Neural progenitor cell (in vitro differentiated cells): ENCODE results near the gene USP48. TPM values are rescaled to one million over a fixed set of nuclear protein-coding genes. Genes with fewer than 3 reads are reported as not detected.

Experiments
- DNase-seq: peaks from one replicate; pipeline ENCODE4 v3.0.0-alpha.2; 2016; ENCODE audit warnings: low spot score
- H2AFZ ChIP-seq: fragments of 200-600 bp; sonication (generic); replicated peaks from 2 replicates; pipeline ENCODE4 v1.6.1; 2016; ENCODE audit warnings: antibody characterized with exemption
- H3F3A ChIP-seq: fragments of 200-600 bp; sonication (generic); 2 replicates; pipeline ENCODE4 v1.6.1; 2016; ENCODE audit warnings: antibody characterized with exemption, low read depth
- H3K27ac ChIP-seq: fragments of 200-600 bp; sonication (generic); 2 replicates; pipeline ENCODE4 v1.5.1; 2016; ENCODE audit warnings: mild to moderate bottlenecking
- H3K27me3 ChIP-seq: fragments of 200-600 bp; sonication (generic); 2 replicates; pipeline ENCODE4 v1.6.1; 2016; ENCODE audit warnings: mild to moderate bottlenecking, moderate library complexity
- H3K36me3 ChIP-seq: fragments of 200-600 bp; sonication (generic); 2 replicates; pipeline ENCODE4 v1.5.1; 2016
- H3K4me1 ChIP-seq: fragments of 200-600 bp; sonication (generic); 2 replicates; pipeline ENCODE4 v1.6.1; 2016; ENCODE audit warnings: mixed run types
- H3K4me2 ChIP-seq: fragments of 200-600 bp; sonication (generic); 2 replicates; pipeline ENCODE4 v1.6.1; 2016
- H3K4me3 ChIP-seq: fragments of 200-600 bp; sonication (generic); 2 replicates; pipeline ENCODE4 v1.5.1; 2016
- H3K79me2 ChIP-seq: fragments of 200-600 bp; sonication (generic); 2 replicates; pipeline ENCODE4 v1.6.1; 2016; ENCODE audit warnings: low read depth
- H3K9ac ChIP-seq: fragments of 200-600 bp; sonication (generic); 2 replicates; pipeline ENCODE4 v1.6.1; 2016
- H3K9me3 ChIP-seq: fragments of 200-600 bp; sonication (generic); 2 replicates; pipeline ENCODE4 v1.5.1; 2016; ENCODE audit warnings: low read depth
- H4K20me1 ChIP-seq: fragments of 200-600 bp; sonication (generic); 2 replicates; pipeline ENCODE4 v1.6.1; 2016; ENCODE audit warnings: low read depth
- H3K27ac Mint-ChIP-seq: 3 replicates; pipeline ENCODE4 v1.8.0; 2021; ENCODE audit warnings: mixed read lengths
- H3K27me3 Mint-ChIP-seq: 2 replicates; pipeline ENCODE4 v1.8.0; 2022; ENCODE audit warnings: low read depth, mild to moderate bottlenecking, inconsistent platforms, moderate library complexity, mixed read lengths; ENCODE audit not compliant: insufficient read depth
- H3K36me3 Mint-ChIP-seq: 3 replicates; pipeline ENCODE4 v1.8.0; 2021; ENCODE audit warnings: mixed read lengths
- H3K4me1 Mint-ChIP-seq: 3 replicates; pipeline ENCODE4 v1.8.0; 2021; ENCODE audit warnings: mixed read lengths
- H3K4me3 Mint-ChIP-seq: 3 replicates; pipeline ENCODE4 v1.8.0; 2021; ENCODE audit warnings: mild to moderate bottlenecking, moderate library complexity, mixed read lengths
- H3K9me3 Mint-ChIP-seq: 3 replicates; pipeline ENCODE4 v1.8.0; 2020; ENCODE audit warnings: mixed read lengths
- EZH2 ChIP-seq: fragments of 200-600 bp; sonication (generic); IDR thresholded peaks from 2 replicates; pipeline ENCODE4 v1.6.1; 2017; ENCODE audit warnings: antibody characterized with exemption, mild to moderate bottlenecking, moderate library complexity
- EZH2phosphoT487 ChIP-seq: fragments of 200-600 bp; sonication (generic); IDR thresholded peaks from 2 replicates; pipeline ENCODE4 v1.6.1; 2017; ENCODE audit warnings: antibody characterized with exemption
- total RNA-seq: library from RNA; depleted of rRNA; stranded (reverse); fragments of >200 nt; gene quantifications from 2 replicates; pipeline ENCODE4 v1.2.3, GENCODE V29; 2015; ENCODE audit warnings: low replicate concordance
- TF ChIP-seq, protein P1 (sequence below): fragments of 200-600 bp; sonication (generic); IDR thresholded peaks from 2 replicates; pipeline ENCODE4 v1.5.1; 2017; ENCODE audit warnings: antibody characterized with exemption, mild to moderate bottlenecking

The USP48 gene
- total RNA-seq, 1 donor from 2014 or later, result 50.3 TPM

DNA sequence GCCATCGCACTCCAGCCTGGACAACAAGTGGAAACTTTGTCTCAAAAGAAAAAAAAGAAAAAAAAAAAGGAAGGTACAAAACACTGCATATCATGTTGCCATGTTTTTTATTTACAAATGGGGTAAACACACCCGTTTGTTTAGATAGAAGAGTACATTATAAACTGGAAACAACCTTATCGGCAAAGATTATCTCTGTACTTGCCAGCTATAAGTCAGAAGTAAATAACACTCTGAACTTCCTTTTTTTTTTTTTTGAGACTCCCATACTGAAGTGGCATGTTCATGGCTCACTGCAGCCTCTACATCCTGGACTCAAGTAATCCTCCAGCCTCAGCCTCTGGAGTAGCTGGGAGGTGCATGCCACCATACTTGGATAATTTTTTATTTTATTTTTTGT lies 21.9 kb downstream of the USP48 start:
- DNase-seq, result no peak
- Mint-ChIP-seq H3K27me3 (no peaks in the 10 kb centered on the region), H3K36me3 (peaks cover 2% of the 10 kb centered on the region), H3K9me3 (no peaks in the 10 kb centered on the region), H3K27ac (no peak overlapping the region), H3K4me1 (peaks cover 18% of the 10 kb centered on the region), H3K4me3 (no peak overlapping the region)
- Histone ChIP-seq H3F3A (peaks cover 3% of the 10 kb centered on the region), H3K79me2 (peaks cover 84% of the 10 kb centered on the region), H3K27ac (no peak overlapping the region), H3K27me3 (no peaks in the 10 kb centered on the region), H3K9ac (no peak overlapping the region), H3K36me3 (no peaks in the 10 kb centered on the region), H3K9me3 (no peaks in the 10 kb centered on the region), H4K20me1 (peaks cover 32% of the 10 kb centered on the region), H3K4me2 (no peak overlapping the region), H2AFZ (no peak overlapping the region), H3K4me1 (peaks cover 6% of the 10 kb centered on the region), H3K4me3 (no peak overlapping the region)
- TF ChIP-seq, protein P1, sequence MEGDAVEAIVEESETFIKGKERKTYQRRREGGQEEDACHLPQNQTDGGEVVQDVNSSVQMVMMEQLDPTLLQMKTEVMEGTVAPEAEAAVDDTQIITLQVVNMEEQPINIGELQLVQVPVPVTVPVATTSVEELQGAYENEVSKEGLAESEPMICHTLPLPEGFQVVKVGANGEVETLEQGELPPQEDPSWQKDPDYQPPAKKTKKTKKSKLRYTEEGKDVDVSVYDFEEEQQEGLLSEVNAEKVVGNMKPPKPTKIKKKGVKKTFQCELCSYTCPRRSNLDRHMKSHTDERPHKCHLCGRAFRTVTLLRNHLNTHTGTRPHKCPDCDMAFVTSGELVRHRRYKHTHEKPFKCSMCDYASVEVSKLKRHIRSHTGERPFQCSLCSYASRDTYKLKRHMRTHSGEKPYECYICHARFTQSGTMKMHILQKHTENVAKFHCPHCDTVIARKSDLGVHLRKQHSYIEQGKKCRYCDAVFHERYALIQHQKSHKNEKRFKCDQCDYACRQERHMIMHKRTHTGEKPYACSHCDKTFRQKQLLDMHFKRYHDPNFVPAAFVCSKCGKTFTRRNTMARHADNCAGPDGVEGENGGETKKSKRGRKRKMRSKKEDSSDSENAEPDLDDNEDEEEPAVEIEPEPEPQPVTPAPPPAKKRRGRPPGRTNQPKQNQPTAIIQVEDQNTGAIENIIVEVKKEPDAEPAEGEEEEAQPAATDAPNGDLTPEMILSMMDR, result no peak
- TF ChIP-seq EZH2 (no peak), EZH2phosphoT487 (no peak)

DNA sequence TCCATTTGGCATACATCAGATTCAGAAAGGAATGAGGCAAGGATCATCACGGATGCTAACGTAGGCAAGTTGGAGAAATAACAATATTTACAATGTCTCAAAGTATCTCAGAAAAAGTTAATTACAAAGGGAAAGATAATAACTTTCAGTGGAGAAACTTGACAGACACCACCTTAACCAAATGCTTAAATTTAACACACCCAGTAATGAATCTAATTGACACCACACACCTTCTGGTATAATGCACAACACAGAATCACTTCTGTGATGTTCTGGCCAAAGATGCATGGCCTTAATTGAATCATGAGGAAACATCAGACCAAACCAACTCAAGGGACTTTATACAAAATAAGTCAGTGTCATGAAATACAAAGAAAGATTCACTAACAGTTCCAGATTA lies 23.1 kb downstream of the USP48 start:
- Mint-ChIP-seq H3K9me3 (no peaks in the 10 kb centered on the region), H3K36me3 (peaks cover 5% of the 10 kb centered on the region), H3K4me3 (no peak overlapping the region), H3K27me3 (no peaks in the 10 kb centered on the region), H3K27ac (no peak overlapping the region), H3K4me1 (peaks cover 8% of the 10 kb centered on the region)
- peaks cover 3% of the 10 kb centered on the region for H3K4me1 ChIP-seq
- no peak overlapping the region for H3K9ac ChIP-seq
- DNase-seq, result no peak
- peaks cover 71% of the 10 kb centered on the region for H3K79me2 ChIP-seq
- H4K20me1 ChIP-seq, result peaks cover 27% of the 10 kb centered on the region
- no peaks in the 10 kb centered on the region for H3K9me3 ChIP-seq
- peaks cover 3% of the 10 kb centered on the region for H3F3A ChIP-seq
- TF ChIP-seq EZH2, result no peak
- TF ChIP-seq, protein P1, result no peak
- TF ChIP-seq EZH2phosphoT487, result no peak
- no peaks in the 10 kb centered on the region for H3K27me3 ChIP-seq
- no peak overlapping the region for H3K27ac ChIP-seq
- H3K4me2 ChIP-seq, result no peak overlapping the region
- H2AFZ ChIP-seq, result no peak overlapping the region
- H3K4me3 ChIP-seq, result no peak overlapping the region
- H3K36me3 ChIP-seq, result no peaks in the 10 kb centered on the region

DNA sequence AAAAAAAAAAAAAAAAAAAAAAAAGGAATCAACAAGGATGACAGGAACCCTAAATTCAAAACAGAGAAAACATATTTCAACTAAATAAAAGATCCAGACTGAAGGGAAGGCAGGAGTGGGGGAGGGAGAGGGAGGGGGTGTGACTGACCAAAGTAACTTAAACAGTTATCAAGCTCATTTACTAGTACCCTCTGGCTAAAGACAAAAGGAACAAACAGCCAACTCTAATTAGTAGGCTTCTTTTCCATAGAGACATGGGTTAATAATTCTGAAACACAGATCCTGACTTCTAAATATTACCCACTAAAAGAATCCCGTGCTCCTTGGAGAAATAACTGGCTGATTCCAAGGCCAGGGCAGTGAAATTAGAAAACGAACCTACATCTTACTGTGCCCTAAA lies 23.8 kb downstream of the USP48 start:
- Mint-ChIP-seq H3K27me3 (no peaks in the 10 kb centered on the region), H3K4me1 (peaks cover 3% of the 10 kb centered on the region), H3K27ac (no peak overlapping the region), H3K4me3 (no peak overlapping the region), H3K36me3 (peaks cover 6% of the 10 kb centered on the region), H3K9me3 (no peaks in the 10 kb centered on the region)
- Histone ChIP-seq H3K27ac (no peak overlapping the region), H3K4me1 (no peaks in the 10 kb centered on the region), H3K79me2 (peaks cover 65% of the 10 kb centered on the region), H3K4me2 (no peak overlapping the region), H3K9ac (no peak overlapping the region), H3K36me3 (no peaks in the 10 kb centered on the region), H3K9me3 (no peaks in the 10 kb centered on the region), H3F3A (peaks cover 3% of the 10 kb centered on the region), H4K20me1 (peaks cover 21% of the 10 kb centered on the region), H2AFZ (no peak overlapping the region), H3K27me3 (no peaks in the 10 kb centered on the region), H3K4me3 (no peak overlapping the region)
- TF ChIP-seq, protein P1, result no peak
- TF ChIP-seq EZH2phosphoT487, result no peak
- TF ChIP-seq EZH2, result no peak
- DNase-seq, result no peak
